Esophagus squamous epithelium (tissue), 4 donors: ENCODE results near the gene KRT37.

ENCODE experiments used
- POLR2A ChIP-seq, 4 donors: fragments of 450-650 bp; IDR thresholded peaks; one replicate each; pipeline ENCODE4 v1.6.1; 2017; ENCODE audit warnings: antibody characterized with exemption in 4 of 4, mild to moderate bottlenecking in 4 of 4, moderate library complexity in 3 of 4
- TF ChIP-seq, protein P1 (sequence below), 6 experiments: fragments of 450-650 bp in 4 of 6; fragments of 200-600 bp in 2 of 6; sonication (generic) in 2 of 6; IDR thresholded peaks; one replicate each; pipeline ENCODE4 v1.5.1; 2016 to 2019; ENCODE audit warnings: antibody characterized with exemption in 6 of 6, mild to moderate bottlenecking in 4 of 6, moderate library complexity in 4 of 6

DNA sequence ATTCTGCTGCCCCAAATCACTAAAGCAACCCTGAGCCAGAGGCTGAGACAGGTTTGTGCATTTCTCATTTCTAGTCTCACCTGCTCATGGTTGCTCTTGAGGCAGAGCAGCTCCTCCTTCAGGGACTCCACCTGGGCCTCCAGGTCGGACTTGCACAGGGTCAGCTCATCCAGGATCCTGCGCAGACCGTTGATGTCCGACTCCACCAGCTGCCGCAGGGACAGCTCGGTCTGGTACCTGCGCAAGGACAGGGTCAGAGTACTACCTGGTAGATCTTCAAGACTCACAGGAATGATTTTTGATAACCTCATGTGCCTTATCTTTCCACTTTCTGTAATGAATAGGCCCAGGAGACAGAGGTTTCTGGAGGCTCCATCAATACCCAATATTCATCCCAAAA is 28.0 kb downstream of the KRT37 start:
- TF ChIP-seq, protein P1, sequence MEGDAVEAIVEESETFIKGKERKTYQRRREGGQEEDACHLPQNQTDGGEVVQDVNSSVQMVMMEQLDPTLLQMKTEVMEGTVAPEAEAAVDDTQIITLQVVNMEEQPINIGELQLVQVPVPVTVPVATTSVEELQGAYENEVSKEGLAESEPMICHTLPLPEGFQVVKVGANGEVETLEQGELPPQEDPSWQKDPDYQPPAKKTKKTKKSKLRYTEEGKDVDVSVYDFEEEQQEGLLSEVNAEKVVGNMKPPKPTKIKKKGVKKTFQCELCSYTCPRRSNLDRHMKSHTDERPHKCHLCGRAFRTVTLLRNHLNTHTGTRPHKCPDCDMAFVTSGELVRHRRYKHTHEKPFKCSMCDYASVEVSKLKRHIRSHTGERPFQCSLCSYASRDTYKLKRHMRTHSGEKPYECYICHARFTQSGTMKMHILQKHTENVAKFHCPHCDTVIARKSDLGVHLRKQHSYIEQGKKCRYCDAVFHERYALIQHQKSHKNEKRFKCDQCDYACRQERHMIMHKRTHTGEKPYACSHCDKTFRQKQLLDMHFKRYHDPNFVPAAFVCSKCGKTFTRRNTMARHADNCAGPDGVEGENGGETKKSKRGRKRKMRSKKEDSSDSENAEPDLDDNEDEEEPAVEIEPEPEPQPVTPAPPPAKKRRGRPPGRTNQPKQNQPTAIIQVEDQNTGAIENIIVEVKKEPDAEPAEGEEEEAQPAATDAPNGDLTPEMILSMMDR (IDR thresholded peaks at IDR 0.05): no peak
- TF ChIP-seq POLR2A (IDR thresholded peaks at IDR 0.05): no peak
